Activated CD4-positive, alpha-beta memory T cell treated with anti-CD3 and anti-CD28 coated beads, Interleukin-2, amount 10 ng/mL, durations not matched to agents 7 days and 5 days (primary cell): Measurements from ENCODE around the gene GPR150. TPM values are rescaled to one million over a fixed set of nuclear protein-coding genes. Genes with fewer than 3 reads are reported as not detected.

Source experiments
- CTCF ChIA-PET: fragments of 350-600 bp; sonication (Branson Sonifier 250); formaldehyde crosslinking; loops from one replicate; lab custom pipeline; 2021; ENCODE audit warnings: antibody characterized with exemption, inconsistent platforms; lab: Charles Lee
- POLR2A ChIA-PET: fragments of 350-600 bp; sonication (Branson Sonifier 250); formaldehyde crosslinking; loops from one replicate; lab custom pipeline; 2021; ENCODE audit warnings: antibody characterized with exemption; lab: Charles Lee
- DNase-seq: peaks from one replicate; pipeline ENCODE4 v3.0.0-alpha.2; 2020
- H3K27ac Mint-ChIP-seq: one replicate; pipeline ENCODE4 v1.8.0; 2021; ENCODE audit warnings: mild to moderate bottlenecking, mixed read lengths
- H3K27me3 Mint-ChIP-seq: one replicate; pipeline ENCODE4 v1.8.0; 2021; ENCODE audit warnings: mixed read lengths
- H3K36me3 Mint-ChIP-seq: one replicate; pipeline ENCODE4 v1.8.0; 2021; ENCODE audit warnings: low read depth, mixed read lengths
- H3K4me1 Mint-ChIP-seq: one replicate; pipeline ENCODE4 v1.8.0; 2021; ENCODE audit warnings: mixed read lengths
- H3K4me3 Mint-ChIP-seq: one replicate; pipeline ENCODE4 v1.8.0; 2021; ENCODE audit warnings: mild to moderate bottlenecking, mixed read lengths
- H3K9me3 Mint-ChIP-seq: one replicate; pipeline ENCODE4 v1.8.0; 2021; ENCODE audit warnings: mixed read lengths
- total RNA-seq, 2 experiments: library from RNA; stranded (reverse); gene quantifications; one replicate each; pipeline ENCODE4 v1.2.3, GENCODE V29; 2021

GPR150 gene
- total RNA-seq, 2 experiments from 2014 or later: 1.7 TPM

- Mint-ChIP-seq H3K27ac (no peak overlapping the region), H3K27me3 (peaks cover 3% of the 10 kb centered on the region), H3K4me3 (no peak overlapping the region), H3K9me3 (no peaks in the 10 kb centered on the region), H3K4me1 (no peaks in the 10 kb centered on the region), H3K36me3 (no peaks in the 10 kb centered on the region)
- DNase-seq: no peak
- POLR2A ChIA-PET: no interaction called here
- CTCF ChIA-PET: interaction anchor here (1.1 to 4.2 kb wide), 5 partner anchors 12 to 181 kb away, joined by 3 to 41 read pairs (median 6); no protein-coding TSS in a partner anchor
These were observed 47.3 kb downstream of the GPR150 start for GRCh38 chr5:95667061-95667618.

GRCh38 chr5:95667678-95668077 lies 47.8 kb downstream of the GPR150 start:
- H3K4me1 Mint-ChIP-seq: peaks cover 2% of the 10 kb centered on the region
- CTCF ChIA-PET: interaction anchor here (1.6 to 2.1 kb wide), 3 partner anchors 12 to 167 kb away, joined by 4 to 6 read pairs (median 4); no protein-coding TSS in a partner anchor
- no peaks in the 10 kb centered on the region for H3K9me3 Mint-ChIP-seq
- H3K27ac Mint-ChIP-seq: no peak overlapping the region
- POLR2A ChIA-PET: no interaction called here
- no peaks in the 10 kb centered on the region for H3K36me3 Mint-ChIP-seq
- H3K27me3 Mint-ChIP-seq: peaks cover 3% of the 10 kb centered on the region
- DNase-seq: no peak
- H3K4me3 Mint-ChIP-seq: no peak overlapping the region

GRCh38 chr5:95668216-95668615 lies 48.3 kb downstream of the GPR150 start:
- DNase-seq: no peak
- Mint-ChIP-seq H3K27me3 (peaks cover 4% of the 10 kb centered on the region), H3K4me1 (peaks cover 3% of the 10 kb centered on the region), H3K27ac (no peak overlapping the region), H3K4me3 (no peak overlapping the region), H3K36me3 (no peaks in the 10 kb centered on the region), H3K9me3 (no peaks in the 10 kb centered on the region)
- ChIA-PET CTCF (interaction anchor here (1.6 kb wide), 1 partner anchor 114 kb away, joined by 4 read pairs; no protein-coding TSS in a partner anchor), POLR2A (no interaction called here)

GRCh38 chr5:95668728-95669127 lies 48.8 kb downstream of the GPR150 start:
- no peak for DNase-seq
- Mint-ChIP-seq H3K27ac (no peak overlapping the region), H3K27me3 (peaks cover 5% of the 10 kb centered on the region), H3K36me3 (no peaks in the 10 kb centered on the region), H3K4me3 (no peak overlapping the region), H3K4me1 (peaks cover 3% of the 10 kb centered on the region), H3K9me3 (no peaks in the 10 kb centered on the region)
- POLR2A ChIA-PET: no interaction called here
- CTCF ChIA-PET: interaction anchor here (1.2 to 1.6 kb wide), 2 partner anchors 113 to 179 kb away, joined by 3 to 4 read pairs; no protein-coding TSS in a partner anchor

- POLR2A ChIA-PET: no interaction called here
- Mint-ChIP-seq H3K36me3 (no peaks in the 10 kb centered on the region), H3K9me3 (no peaks in the 10 kb centered on the region), H3K4me1 (peaks cover 3% of the 10 kb centered on the region), H3K27ac (no peak overlapping the region), H3K4me3 (no peak overlapping the region), H3K27me3 (peaks cover 8% of the 10 kb centered on the region)
- DNase-seq: no peak
- CTCF ChIA-PET: interaction anchor here (1.2 to 1.6 kb wide), 2 partner anchors 112 to 178 kb away, joined by 3 to 4 read pairs; no protein-coding TSS in a partner anchor
These were observed 49.7 kb downstream of the GPR150 start for GRCh38 chr5:95669540-95669939.

- Mint-ChIP-seq H3K36me3 (no peaks in the 10 kb centered on the region), H3K9me3 (no peaks in the 10 kb centered on the region), H3K4me3 (no peak overlapping the region), H3K27ac (no peak overlapping the region), H3K4me1 (peaks cover 3% of the 10 kb centered on the region), H3K27me3 (peaks cover 9% of the 10 kb centered on the region)
- POLR2A ChIA-PET: no interaction called here
- no peak for DNase-seq
- CTCF ChIA-PET: interaction anchor here (0.6 to 1.0 kb wide), 2 partner anchors 111 to 783 kb away, joined by 3 to 4 read pairs; no protein-coding TSS in a partner anchor
These were observed 50.1 kb downstream of the GPR150 start for GRCh38 chr5:95669985-95670384.

GRCh38 chr5:95670568-95670967 lies 50.7 kb downstream of the GPR150 start:
- Mint-ChIP-seq H3K27ac (no peak overlapping the region), H3K4me3 (no peak overlapping the region), H3K36me3 (no peaks in the 10 kb centered on the region), H3K27me3 (peaks cover 11% of the 10 kb centered on the region), H3K9me3 (no peaks in the 10 kb centered on the region), H3K4me1 (peaks cover 3% of the 10 kb centered on the region)
- POLR2A ChIA-PET: no interaction called here
- DNase-seq: no peak
- CTCF ChIA-PET: interaction anchor here (0.6 to 1.0 kb wide), 2 partner anchors 111 to 782 kb away, joined by 3 to 4 read pairs; no protein-coding TSS in a partner anchor

Other genes with a start within 250 kb of the GPR150 start
- not detected for gene FAM81B, start 228.7 kb upstream of the GPR150 start, total RNA-seq
- 10 to 100 TPM; 70.7 to 72.1 TPM for gene SKIC3, start 65.1 kb upstream of the GPR150 start, total RNA-seq
- 1 to 10 TPM; 4.4 to 4.8 TPM for gene ARSK, start 65.0 kb upstream of the GPR150 start, total RNA-seq
- gene RFESD, start 26.7 kb downstream of the GPR150 start, total RNA-seq: 1 to 10 TPM; 5.4 to 6.4 TPM
- not detected for gene SPATA9, start 62.9 kb downstream of the GPR150 start, total RNA-seq
- under 1 TPM in 1 of 2 experiments, not detected in 1; 0.15 TPM for gene RHOBTB3, start 111.2 kb downstream of the GPR150 start, total RNA-seq
- gene GLRX, start 202.6 kb downstream of the GPR150 start, total RNA-seq: 10 to 100 TPM; 71.6 to 72.5 TPM